Testis (tissue), 2 donors: ENCODE measurements around the gene CLIP2.

Experiments
- POLR2A ChIP-seq: fragments of 450-650 bp; IDR thresholded peaks from one replicate; pipeline ENCODE4 v1.6.1; 2017; ENCODE audit warnings: antibody characterized with exemption, mild to moderate bottlenecking, moderate library complexity
- TF ChIP-seq, protein P1 (sequence below), 3 experiments: fragments of 450-650 bp in 2 of 3; fragments of 200-600 bp in 1 of 3; sonication (generic) in 1 of 3; IDR thresholded peaks; one replicate each; pipeline ENCODE4 v1.5.1; 2016 to 2019; ENCODE audit warnings: antibody characterized with exemption in 3 of 3, mild to moderate bottlenecking in 2 of 3, moderate library complexity in 1 of 3

GRCh38 chr7:74356589-74357315 is 67.5 kb downstream of the CLIP2 start:
- TF ChIP-seq, protein P1, sequence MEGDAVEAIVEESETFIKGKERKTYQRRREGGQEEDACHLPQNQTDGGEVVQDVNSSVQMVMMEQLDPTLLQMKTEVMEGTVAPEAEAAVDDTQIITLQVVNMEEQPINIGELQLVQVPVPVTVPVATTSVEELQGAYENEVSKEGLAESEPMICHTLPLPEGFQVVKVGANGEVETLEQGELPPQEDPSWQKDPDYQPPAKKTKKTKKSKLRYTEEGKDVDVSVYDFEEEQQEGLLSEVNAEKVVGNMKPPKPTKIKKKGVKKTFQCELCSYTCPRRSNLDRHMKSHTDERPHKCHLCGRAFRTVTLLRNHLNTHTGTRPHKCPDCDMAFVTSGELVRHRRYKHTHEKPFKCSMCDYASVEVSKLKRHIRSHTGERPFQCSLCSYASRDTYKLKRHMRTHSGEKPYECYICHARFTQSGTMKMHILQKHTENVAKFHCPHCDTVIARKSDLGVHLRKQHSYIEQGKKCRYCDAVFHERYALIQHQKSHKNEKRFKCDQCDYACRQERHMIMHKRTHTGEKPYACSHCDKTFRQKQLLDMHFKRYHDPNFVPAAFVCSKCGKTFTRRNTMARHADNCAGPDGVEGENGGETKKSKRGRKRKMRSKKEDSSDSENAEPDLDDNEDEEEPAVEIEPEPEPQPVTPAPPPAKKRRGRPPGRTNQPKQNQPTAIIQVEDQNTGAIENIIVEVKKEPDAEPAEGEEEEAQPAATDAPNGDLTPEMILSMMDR (IDR thresholded peaks at IDR 0.05) = no peak
- TF ChIP-seq POLR2A = no peak
